ENCODE measurements around the gene NPBWR2. TPM values are rescaled to one million over a fixed set of nuclear protein-coding genes. Genes with fewer than 3 reads are reported as not detected.

NPBWR2 gene
- total RNA-seq, 6 experiments from 2014 or later, result not detected

DNA sequence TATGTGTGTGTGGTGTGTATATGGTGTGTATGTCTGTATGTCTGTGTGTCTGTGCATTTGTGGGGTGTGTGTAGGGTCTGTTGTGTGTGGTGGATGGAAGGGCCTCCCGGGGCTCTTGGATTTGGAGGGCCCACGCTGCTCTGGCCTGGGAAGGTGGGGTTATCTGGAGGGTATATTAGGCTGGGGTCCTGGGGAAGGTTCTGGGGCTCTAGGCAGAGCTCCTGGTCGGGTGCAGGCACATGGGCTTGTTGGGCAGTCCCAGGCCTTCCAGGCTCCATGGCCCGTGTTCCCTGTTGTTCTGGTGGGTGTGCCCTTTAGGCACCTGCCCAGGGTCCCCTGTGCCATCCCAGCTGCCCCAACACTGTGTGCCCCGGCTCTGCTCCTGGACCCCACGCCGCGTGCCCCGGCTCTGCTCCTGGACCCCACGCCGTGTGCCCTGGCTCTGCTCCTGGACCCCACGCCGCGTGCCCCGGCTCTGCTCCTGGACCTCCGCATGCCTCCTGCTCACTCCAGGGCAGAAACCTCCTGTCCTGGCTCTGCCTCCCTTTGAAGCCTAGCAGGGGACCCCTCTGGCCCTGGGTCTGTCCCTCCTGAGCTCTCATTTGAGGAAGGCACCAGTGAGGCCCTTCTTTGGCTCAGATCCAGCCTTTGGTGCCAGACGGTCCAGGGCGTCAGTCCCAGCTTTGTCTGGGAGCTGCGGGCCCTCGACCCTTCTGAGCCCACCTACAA, 46.7 kb upstream of the NPBWR2 start:
- Mint-ChIP-seq H3K27ac (no peak overlapping the region), H3K36me3 (ENCODE audit: low read depth) (no peaks in the 10 kb centered on the region), H3K9me3 (no peaks in the 10 kb centered on the region), H3K27me3 (ENCODE audit: insufficient read depth) (peaks cover 21% of the 10 kb centered on the region), H3K4me1 (ENCODE audit: low read depth) (peaks cover 6% of the 10 kb centered on the region; the same call in 1 of the 2 replicates), H3K4me3 (no peak overlapping the region)
- TF ChIP-seq, protein P1, sequence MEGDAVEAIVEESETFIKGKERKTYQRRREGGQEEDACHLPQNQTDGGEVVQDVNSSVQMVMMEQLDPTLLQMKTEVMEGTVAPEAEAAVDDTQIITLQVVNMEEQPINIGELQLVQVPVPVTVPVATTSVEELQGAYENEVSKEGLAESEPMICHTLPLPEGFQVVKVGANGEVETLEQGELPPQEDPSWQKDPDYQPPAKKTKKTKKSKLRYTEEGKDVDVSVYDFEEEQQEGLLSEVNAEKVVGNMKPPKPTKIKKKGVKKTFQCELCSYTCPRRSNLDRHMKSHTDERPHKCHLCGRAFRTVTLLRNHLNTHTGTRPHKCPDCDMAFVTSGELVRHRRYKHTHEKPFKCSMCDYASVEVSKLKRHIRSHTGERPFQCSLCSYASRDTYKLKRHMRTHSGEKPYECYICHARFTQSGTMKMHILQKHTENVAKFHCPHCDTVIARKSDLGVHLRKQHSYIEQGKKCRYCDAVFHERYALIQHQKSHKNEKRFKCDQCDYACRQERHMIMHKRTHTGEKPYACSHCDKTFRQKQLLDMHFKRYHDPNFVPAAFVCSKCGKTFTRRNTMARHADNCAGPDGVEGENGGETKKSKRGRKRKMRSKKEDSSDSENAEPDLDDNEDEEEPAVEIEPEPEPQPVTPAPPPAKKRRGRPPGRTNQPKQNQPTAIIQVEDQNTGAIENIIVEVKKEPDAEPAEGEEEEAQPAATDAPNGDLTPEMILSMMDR (IDR thresholded peaks at IDR 0.05), result no peak
- DNase-seq, result no peak

DNA sequence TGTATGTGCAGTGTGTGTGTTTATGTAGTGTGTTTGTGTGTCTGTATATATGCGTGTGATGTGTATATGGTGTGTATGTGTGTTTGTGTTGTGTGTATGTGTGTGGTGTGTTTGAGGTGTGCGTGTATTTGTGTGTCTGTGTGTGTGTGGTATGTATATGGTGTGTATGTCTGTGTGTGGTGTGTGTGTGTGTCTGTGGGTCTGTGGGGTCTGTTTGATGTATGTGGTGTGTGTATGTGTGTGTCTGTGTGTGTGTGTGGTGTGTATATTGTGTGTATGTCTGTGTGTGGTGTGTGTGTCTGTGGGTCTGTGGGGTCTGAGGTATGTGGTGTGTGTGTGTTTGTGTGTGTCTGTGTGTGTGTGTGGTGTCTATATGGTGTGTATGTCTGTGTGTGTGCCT, 46.0 kb upstream of the NPBWR2 start:
- Mint-ChIP-seq H3K4me1 (ENCODE audit: low read depth) (peaks cover 6% of the 10 kb centered on the region; the same call in 1 of the 2 replicates), H3K36me3 (ENCODE audit: low read depth) (no peaks in the 10 kb centered on the region)

DNA sequence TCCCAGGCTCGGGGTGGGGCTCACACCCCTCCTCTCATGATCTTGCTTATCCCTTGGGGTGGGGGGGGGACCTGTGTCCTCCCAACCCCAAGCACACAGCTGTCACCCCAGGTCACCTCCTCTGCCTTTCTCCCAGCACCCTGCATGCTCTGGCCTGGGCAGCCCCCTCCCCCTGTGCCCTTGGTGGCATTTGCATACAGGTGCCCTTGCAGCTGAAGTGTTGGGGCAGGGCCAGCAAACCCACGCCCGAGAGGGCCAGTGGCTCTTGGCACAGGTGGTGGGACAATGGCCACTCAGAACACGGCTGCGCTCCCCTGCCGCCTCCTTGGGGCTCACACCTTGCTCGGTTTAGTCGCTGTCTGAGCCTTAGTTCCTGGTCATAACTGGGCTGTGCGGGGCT, 45.5 kb upstream of the NPBWR2 start:
- H3K27ac Mint-ChIP-seq, result no peak overlapping the region
- TF ChIP-seq, protein P1 (IDR thresholded peaks at IDR 0.05), result no peak
- H3K27me3 Mint-ChIP-seq (ENCODE audit: insufficient read depth), result peaks cover 24% of the 10 kb centered on the region
- peaks cover 6% of the 10 kb centered on the region; the same call in 1 of the 2 replicates for H3K4me1 Mint-ChIP-seq (ENCODE audit: low read depth)
- H3K36me3 Mint-ChIP-seq (ENCODE audit: low read depth), result no peaks in the 10 kb centered on the region
- no peak overlapping the region for H3K4me3 Mint-ChIP-seq
- no peak for DNase-seq
- no peaks in the 10 kb centered on the region for H3K9me3 Mint-ChIP-seq

More for the DNA sequence above, 46.0 kb upstream of the NPBWR2 start:
- Mint-ChIP-seq H3K27ac (no peak overlapping the region), H3K27me3 (ENCODE audit: insufficient read depth) (peaks cover 19% of the 10 kb centered on the region), H3K4me3 (no peak overlapping the region), H3K9me3 (no peaks in the 10 kb centered on the region)
- TF ChIP-seq, protein P1 (IDR thresholded peaks at IDR 0.05), result no peak
- DNase-seq, result no peak

DNA sequence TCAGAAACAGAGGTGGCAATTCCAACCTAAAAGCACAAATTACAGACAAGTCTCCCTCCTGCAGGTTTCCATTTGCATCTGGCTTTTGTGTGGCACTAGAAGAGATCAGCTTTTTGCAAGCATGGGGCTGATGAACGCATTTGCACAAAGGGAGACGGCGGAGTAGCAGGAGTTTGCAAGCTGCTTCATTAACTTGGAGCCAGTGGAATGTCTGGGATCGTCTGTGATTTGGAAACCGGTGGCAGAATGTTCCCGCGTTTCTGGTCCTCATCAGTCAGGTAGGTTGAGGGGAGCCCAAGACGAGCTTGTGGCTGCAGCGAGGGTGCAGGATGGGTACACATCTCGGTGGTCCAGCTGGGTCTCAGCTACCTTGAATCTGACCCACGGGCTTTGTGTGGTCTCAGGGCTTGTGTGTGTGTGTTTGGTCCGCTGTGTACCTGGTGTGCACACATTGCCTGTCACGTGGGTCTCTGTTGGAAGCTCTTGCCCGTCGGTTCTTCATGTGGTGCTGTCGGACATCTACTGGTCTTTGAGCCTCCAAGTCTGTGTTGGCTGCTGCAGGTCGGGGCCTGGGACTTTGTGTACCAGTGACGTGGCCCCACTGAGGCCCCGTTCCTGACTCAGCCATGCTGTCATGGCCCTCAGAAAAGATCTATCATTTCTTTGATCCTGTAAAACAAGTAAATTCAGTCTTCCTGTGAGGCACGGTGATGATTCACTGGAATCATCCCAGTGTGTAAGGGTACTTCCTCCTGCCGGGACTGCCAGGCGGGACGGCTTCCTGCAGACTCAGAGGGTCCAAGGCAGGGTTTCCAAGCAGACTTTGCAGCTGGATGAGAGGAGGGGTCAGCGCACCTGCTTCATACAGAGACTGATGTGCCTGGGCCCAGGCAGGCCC, 44.5 kb upstream of the NPBWR2 start:
- H3K36me3 Mint-ChIP-seq (ENCODE audit: low read depth), result no peaks in the 10 kb centered on the region
- no peak for DNase-seq
- TF ChIP-seq, protein P1 (IDR thresholded peaks at IDR 0.05), result no peak
- no peak overlapping the region for H3K4me3 Mint-ChIP-seq
- H3K27me3 Mint-ChIP-seq (ENCODE audit: insufficient read depth), result peaks cover 32% of the 10 kb centered on the region
- H3K27ac Mint-ChIP-seq, result no peak overlapping the region
- H3K4me1 Mint-ChIP-seq (ENCODE audit: low read depth), result peaks cover 6% of the 10 kb centered on the region; the same call in 1 of the 2 replicates
- no peaks in the 10 kb centered on the region for H3K9me3 Mint-ChIP-seq

DNA sequence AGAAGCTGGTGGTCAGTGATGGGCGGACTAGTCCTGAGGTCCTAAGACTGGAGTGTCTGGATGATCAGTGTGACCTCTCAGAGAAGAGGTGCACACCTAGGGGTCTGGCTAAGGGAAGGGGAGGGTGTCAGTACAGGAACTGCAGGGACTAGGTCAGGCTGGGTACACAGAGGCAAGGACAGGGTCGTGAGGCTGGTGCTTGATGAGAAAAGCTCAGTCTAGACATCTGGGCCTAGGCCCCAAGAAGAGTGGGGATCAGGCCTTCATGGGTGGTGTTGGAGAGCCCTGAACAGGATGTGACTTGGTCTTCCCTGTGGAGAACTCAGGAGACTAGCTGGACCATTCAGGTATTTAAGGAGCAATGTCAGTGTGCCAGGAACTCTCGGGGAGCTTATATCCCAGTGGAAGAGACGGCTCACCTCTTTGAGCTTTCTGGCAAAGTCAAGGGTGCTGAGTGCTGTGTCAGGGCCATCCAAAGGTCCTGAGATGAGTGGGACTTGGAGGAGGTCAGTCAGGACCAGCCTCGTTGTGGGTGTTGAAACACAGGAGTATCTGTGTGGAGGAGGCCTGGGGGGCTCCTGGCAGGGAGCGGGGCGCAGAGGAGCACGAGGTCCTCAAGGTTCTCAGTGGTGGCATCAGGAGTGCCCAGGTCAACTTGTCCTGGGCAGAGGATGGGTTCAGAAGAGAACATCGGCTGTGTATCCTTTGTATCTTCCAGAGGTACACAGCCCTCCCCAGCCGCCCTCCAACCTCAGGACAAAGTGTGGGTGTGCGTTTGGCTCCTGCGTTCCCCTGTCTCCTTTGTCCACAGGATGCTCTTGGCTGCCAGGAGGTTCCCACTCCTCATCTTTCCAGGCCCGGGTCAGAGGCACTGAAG, 43.6 kb upstream of the NPBWR2 start:
- TF ChIP-seq, protein P1 (IDR thresholded peaks at IDR 0.05), result no peak
- H3K27ac Mint-ChIP-seq, result no peak overlapping the region
- peaks cover under 1% of the 10 kb centered on the region; the same call in 1 of the 2 replicates for H3K9me3 Mint-ChIP-seq
- no peak for DNase-seq
- H3K36me3 Mint-ChIP-seq (ENCODE audit: low read depth), result no peaks in the 10 kb centered on the region
- no peak overlapping the region for H3K4me3 Mint-ChIP-seq
- H3K4me1 Mint-ChIP-seq (ENCODE audit: low read depth), result peaks cover 6% of the 10 kb centered on the region; the same call in 1 of the 2 replicates
- peaks cover 28% of the 10 kb centered on the region for H3K27me3 Mint-ChIP-seq (ENCODE audit: insufficient read depth)
